IPS DF 4.7 (cell line): ENCODE results near the gene PARD6B.
"Not testable (repeated sequence)": the region's sequence is repeated elsewhere in the genome, so short reads cannot be mapped to it uniquely, and the experiment has no call there.

Source experiments
- DNase-seq: peaks from one replicate; pipeline ENCODE4 v3.0.0-alpha.2; 2013; ENCODE audit warnings: low spot score; ENCODE audit errors: extremely low read depth

PARD6B gene

GRCh38 chr20:50774515-50774914, 43.1 kb downstream of the PARD6B start:
- DNase-seq = no peak

GRCh38 chr20:50776122-50776817, 44.9 kb downstream of the PARD6B start:
- no peak for DNase-seq

- DNase-seq = no peak
Measured at GRCh38 chr20:50777373-50777772, 46.0 kb downstream of the PARD6B start.

- DNase-seq = not testable (repeated sequence)
Measured at GRCh38 chr20:50778994-50779393, 47.6 kb downstream of the PARD6B start.

GRCh38 chr20:50783390-50783789, 52.0 kb downstream of the PARD6B start:
- DNase-seq = no peak

GRCh38 chr20:50783903-50784302, 52.5 kb downstream of the PARD6B start:
- no peak for DNase-seq

- DNase-seq = no peak
Measured at GRCh38 chr20:50784464-50784863, 53.1 kb downstream of the PARD6B start.

GRCh38 chr20:50786703-50787102, 55.3 kb downstream of the PARD6B start:
- no peak for DNase-seq

GRCh38 chr20:50787181-50787580, 55.8 kb downstream of the PARD6B start:
- DNase-seq = no peak

GRCh38 chr20:50788045-50788991, 56.9 kb downstream of the PARD6B start:
- DNase-seq = no peak

- no peak for DNase-seq
Measured at GRCh38 chr20:50789968-50790650, 58.7 kb downstream of the PARD6B start.

- no peak for DNase-seq
Measured at GRCh38 chr20:50790651-50791277, 59.4 kb downstream of the PARD6B start.

- no peak for DNase-seq
Measured at GRCh38 chr20:50792708-50793574, 61.6 kb downstream of the PARD6B start.

- DNase-seq = not testable (repeated sequence)
Measured at GRCh38 chr20:50793575-50794016, 62.2 kb downstream of the PARD6B start.

GRCh38 chr20:50794181-50794845, 62.9 kb downstream of the PARD6B start:
- no peak for DNase-seq

- no peak for DNase-seq
Measured at GRCh38 chr20:50794846-50795634, 63.7 kb downstream of the PARD6B start, which contains the start of gene BCAS4. BCAS4 (plus strand) TSS chr20:50795061; CDS start chr20:50795084, 23 bp downstream.

- no peak for DNase-seq
Measured at GRCh38 chr20:50797142-50797541, 65.8 kb downstream of the PARD6B start.

- DNase-seq = no peak
Measured at GRCh38 chr20:50798650-50799049, 67.3 kb downstream of the PARD6B start.
